HT1080 (cell line): ENCODE data around the gene PPARGC1A. TPM values are rescaled to one million over a fixed set of nuclear protein-coding genes. Genes with fewer than 3 reads are reported as not detected.
A peak's percentile ranks its signal among the peaks of the same experiment; 100 is the strongest.

Experiments
- DNase-seq: peaks from one replicate; pipeline ENCODE4 v3.0.0-alpha.2; 2015; ENCODE audit warnings: low read depth
- total RNA-seq: library from RNA; depleted of rRNA; stranded (reverse); fragments of >200 nt; shearing (Covaris generic); gene quantifications from 2 replicates; pipeline ENCODE4 v1.2.3, GENCODE V29; 2014

Gene PPARGC1A
- total RNA-seq, 1 experiment from 2014 or later: 2.1 TPM

DNA sequence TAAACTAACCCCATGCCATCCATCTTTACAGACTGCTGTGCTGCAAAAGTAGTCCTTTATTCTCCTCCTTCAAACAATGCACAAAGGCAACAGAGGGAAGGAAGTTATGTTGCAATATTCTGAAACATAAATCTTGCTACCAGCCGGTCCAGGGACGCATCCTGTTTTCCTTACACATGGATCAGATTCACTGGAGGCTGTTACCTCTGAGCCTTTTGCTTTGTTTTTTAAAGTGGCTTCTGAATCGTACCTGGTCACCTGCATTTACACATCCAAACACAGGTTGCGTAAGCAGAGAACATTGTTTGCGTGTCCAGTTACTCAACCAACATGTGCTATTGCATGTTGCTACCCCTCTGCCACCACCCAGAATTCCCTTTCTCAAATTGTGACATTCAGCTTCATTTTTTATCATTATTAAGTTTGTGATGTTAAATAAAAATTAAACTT, 8.8 kb downstream of the PPARGC1A start:
- peak; percentile 67 for DNase-seq

DNA sequence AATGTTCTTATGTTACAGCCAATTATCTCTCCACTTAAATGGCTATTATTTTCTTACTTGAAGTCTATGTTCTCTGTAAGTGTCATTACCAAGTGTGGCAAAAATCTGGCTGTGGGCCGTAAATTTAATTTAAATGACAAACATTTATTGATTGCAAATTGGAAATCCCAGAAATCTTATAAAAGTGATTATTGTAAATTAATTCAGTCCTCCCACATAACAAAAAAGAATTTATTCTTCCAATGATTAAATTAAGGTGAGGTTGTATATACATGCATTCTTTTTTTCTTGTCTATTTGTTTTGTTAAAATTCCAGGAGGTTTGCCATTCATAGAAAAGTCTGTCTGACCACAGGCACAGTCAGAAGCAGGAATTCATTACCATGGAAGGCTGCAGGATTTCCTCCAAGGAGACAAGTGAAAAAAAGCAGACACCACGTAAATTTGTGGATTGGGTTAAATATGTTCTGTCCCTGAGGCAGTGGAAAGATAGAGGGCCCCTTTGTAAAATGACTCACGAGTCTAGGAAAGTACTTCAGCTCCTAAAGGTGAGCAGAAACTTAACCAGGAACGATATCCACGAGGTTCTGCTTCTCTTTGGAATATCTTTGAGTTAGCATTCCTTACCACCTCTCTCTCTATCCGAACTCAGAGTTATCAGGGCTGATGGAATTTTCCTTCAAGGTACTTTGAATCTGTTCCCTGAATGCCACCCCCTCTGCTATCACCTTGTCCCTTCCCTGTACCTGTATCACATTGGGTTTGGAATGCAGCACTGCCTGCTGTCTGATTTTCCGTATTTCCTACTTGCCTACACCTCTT, 10.7 kb downstream of the PPARGC1A start:
- peak; percentile 61 for DNase-seq

GRCh38 chr4:23878246-23878891, 11.5 kb downstream of the PPARGC1A start:
- DNase-seq: no peak

DNA sequence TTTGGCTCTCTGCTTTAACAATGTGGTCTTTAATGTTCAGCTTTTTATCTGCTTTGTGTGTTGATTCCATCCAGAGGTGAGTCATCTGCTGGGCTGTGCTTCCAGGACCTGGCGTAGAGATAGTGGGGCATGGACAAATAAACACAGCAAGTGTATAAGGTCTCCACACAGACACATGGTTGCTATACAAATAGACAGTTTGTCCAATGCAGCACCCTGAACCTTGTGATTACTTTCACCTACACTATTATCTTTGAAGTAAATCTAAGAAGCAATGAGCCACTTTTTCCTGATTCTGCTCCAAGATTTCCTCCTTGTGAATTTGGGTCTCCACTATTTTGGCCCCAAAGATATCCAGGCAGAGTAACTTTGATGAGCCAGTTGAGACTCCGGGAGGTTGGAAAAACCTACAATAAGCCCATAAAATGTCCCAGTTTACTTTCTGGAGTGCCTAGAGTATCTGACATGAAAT, 12.1 kb downstream of the PPARGC1A start:
- peak; percentile 80 for DNase-seq

GRCh38 chr4:23876418-23877089, 13.3 kb downstream of the PPARGC1A start:
- DNase-seq: no peak

GRCh38 chr4:23875317-23875716, 14.5 kb downstream of the PPARGC1A start:
- DNase-seq: no peak

DNA sequence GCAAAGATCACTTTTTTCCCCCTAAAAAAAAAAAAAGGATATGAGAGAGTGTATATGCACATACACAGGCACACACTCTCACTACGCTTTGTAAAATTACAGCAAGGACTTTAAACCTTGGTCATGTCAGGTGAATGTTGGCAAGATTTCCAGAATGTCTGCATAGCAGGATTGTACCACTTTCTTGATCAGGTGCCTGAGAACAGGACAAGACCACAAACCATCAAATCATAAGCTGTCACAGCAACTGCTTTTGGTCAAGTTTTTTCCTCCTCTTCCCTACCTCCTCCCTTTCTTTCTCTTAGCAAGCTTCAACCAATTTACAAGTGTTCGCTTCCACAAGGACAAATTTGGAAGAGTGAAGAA, 15.3 kb downstream of the PPARGC1A start:
- no peak for DNase-seq

- no peak for DNase-seq
These were observed 15.9 kb downstream of the PPARGC1A start for GRCh38 chr4:23873717-23874535.

DNA sequence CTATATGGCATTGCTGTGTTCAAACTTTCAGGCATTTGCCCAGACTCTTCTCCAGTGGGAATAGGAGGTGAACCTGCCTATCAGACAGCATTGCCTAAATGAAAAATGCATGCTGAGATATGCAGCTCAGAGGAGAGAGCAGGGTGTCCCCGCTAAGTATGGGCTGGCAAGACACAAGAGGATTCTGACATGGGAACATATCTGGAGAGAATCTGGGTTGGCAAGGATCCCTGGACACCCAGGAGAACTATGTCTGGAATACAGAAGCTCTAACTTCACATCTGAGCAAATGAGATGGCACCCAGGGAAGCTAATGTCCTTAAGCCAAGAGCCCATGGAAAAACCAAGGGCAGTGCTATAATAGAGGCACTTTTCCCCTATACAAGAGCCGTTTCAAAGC, 18.4 kb downstream of the PPARGC1A start:
- DNase-seq: no peak

GRCh38 chr4:23866450-23867075, 23.3 kb downstream of the PPARGC1A start:
- no peak for DNase-seq

- no peak for DNase-seq
These were observed 27.9 kb downstream of the PPARGC1A start for GRCh38 chr4:23861897-23862296.

GRCh38 chr4:23860919-23861318, 28.9 kb downstream of the PPARGC1A start:
- no peak for DNase-seq

GRCh38 chr4:23857367-23857959, 32.4 kb downstream of the PPARGC1A start:
- peak; percentile 24 for DNase-seq

DNA sequence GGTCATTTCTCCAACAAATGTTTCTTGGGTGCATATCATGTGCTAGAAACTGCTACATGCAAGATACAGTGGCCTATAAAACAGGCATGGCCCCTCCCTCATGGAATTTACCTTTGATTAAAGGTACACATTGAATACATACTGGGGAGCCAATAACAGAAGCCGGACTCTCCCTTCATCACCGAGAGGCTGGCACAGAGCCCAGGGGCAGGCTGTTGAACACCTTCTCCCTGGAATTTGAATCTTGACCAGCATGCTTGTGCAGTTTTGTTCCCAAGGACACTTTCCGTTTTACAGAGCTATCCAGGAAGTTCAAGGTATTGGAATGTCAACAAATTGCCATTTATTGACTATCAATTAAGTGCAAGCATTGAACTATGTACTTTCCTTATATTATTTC, 33.2 kb downstream of the PPARGC1A start:
- no peak for DNase-seq

GRCh38 chr4:23855912-23856605, 33.8 kb downstream of the PPARGC1A start:
- peak; percentile 87 for DNase-seq

DNA sequence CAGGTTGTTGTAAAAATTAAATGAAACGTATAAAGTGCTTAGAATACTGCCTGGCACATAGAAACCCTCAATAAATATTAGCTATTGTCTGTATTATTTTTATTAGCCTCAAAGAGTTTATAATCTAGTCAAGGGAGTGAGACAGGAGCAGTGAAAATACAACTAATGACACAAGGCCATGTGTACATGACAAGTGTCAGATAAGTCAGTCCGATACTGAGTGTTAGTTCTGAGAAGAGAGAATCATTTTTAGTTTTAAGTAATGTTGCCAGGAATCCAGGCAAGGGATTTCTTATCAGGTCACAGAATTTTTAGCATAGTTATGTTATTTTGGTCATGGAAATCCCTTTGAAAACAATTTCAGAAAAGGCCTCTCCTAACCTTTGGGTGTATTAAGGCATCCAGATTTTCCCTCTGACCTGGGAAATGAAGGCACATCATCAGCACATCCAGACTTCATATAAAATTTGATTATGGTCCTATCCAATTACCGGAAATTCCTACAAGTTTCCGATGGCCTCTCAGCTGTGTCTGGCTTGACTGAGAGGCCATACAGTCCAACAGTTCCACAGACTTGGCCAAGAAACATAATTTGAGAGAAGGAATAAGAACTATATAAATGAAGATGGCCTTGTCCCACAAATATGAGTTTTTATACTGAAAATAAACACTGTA, 35.7 kb downstream of the PPARGC1A start:
- DNase-seq: no peak

GRCh38 chr4:23851464-23851863, 38.4 kb downstream of the PPARGC1A start:
- DNase-seq: no peak

DNA sequence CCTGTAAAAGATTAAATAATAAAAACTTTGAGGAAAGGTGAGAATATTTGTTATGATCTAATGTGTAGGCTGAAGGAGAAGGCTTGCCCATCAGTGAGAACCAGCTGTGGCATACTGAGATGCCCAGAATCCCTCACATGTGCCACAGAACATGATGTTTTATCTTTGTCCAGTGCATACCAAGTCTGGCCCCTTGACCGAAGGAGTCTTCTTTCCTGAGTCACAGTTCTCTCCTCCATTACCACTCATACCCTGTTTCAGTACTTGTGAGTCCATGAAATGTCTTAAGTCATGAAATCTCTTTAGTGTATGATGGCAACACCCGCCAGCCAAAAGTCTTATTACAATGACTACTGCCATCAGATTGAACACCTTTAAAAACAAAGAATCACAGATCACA, 42.7 kb downstream of the PPARGC1A start:
- no peak for DNase-seq

DNA sequence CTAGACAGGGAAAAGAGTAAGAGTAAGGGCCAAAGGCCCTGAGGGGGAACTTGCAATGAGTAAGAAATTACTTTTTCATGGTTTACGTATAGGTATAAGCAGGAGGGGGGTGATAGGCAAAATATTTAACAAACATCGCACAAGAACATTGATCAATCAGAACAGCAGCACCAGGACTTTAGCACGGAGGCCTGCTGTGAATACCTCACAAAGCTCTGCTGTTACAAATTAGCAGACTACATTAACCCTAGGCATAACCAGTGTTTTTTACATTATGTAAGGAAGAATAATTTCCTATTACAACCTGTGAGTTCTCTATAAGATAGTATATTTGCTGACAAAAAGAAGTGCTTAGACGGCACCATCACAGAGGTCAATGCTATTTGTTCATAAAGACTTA, 44.9 kb downstream of the PPARGC1A start:
- no peak for DNase-seq
